H1 (cell line): ENCODE measurements around the gene PHACTR1. TPM values are rescaled to one million over a fixed set of nuclear protein-coding genes. Genes with fewer than 3 reads are reported as not detected.

ENCODE experiments used
- CTCF ChIP-seq, 3 experiments: IDR thresholded peaks; 1 replicate in 2 of 3; 2 replicates in 1 of 3; pipeline versions ENCODE4 v1.5.1 to v1.6.1; 2011; ENCODE audit warnings: low read length in 3 of 3, mild to moderate bottlenecking in 3 of 3, inconsistent platforms in 2 of 3, low read depth in 1 of 3, moderate library complexity in 1 of 3; ENCODE audit not compliant: insufficient read depth in 1 of 3; ENCODE audit errors: control extremely low read depth in 1 of 3
- NANOG ChIP-seq: IDR thresholded peaks from 2 replicates; pipeline ENCODE4 v1.6.1; 2011; ENCODE audit warnings: low read length, low read depth, mild to moderate bottlenecking, inconsistent platforms; ENCODE audit not compliant: insufficient read depth, poor library complexity, severe bottlenecking
- RFX5 ChIP-seq: IDR thresholded peaks from 2 replicates; pipeline ENCODE4 v1.6.1; 2011; ENCODE audit warnings: low read depth, low read length, improper control_type of control experiment, borderline replicate concordance
- SAP30 ChIP-seq: fragments of 300-600 bp; sonication (generic); IDR thresholded peaks from 2 replicates; pipeline ENCODE4 v1.7.1; 2012; ENCODE audit warnings: low read length, moderate library complexity, mild to moderate bottlenecking, inconsistent platforms; ENCODE audit not compliant: insufficient read depth, insufficient replicate concordance
- TAF7 ChIP-seq: optimal IDR thresholded peaks from 2 replicates; pipeline ENCODE3; 2011; ENCODE audit warnings: low read depth, mild to moderate bottlenecking, inconsistent platforms, low read length, moderate library complexity, borderline replicate concordance
- polyA plus RNA-seq, 7 experiments: library from polyadenylated mRNA; depleted of rRNA in 3 of 7; stranded (reverse) in 5 of 7; unstranded in 2 of 7; fragments of >200 nt in 5 of 7; fragments of 200-250 nt in 2 of 7; gene quantifications; 1 replicate in 5 of 7; 2 replicates in 1 of 7; 4 replicates in 1 of 7; pipeline versions ENCODE4 v1.2.1 to v1.2.3, GENCODE V29; 2011 to 2013; ENCODE audit warnings: missing spikeins in 2 of 7, mixed read lengths in 2 of 7
- total RNA-seq: library from RNA; stranded (reverse); fragmentation: NEBNext Ultra II Directional; extraction: Animal tissue kit (Norgen Biotek cat#: 25700); gene quantifications from 2 replicates; pipeline ENCODE4 v1.2.1, GENCODE V29; 2021

PHACTR1 gene
- total and polyA plus RNA-seq, 2 of the 8 experiments (the other 6 are each of a cell fraction or from before 2014, with no cell fraction given), result 3.9 to 17.1 TPM

GRCh38 chr6:12806796-12807195 lies 90.2 kb downstream of the PHACTR1 start (continued):
- no peak for TF ChIP-seq CTCF (IDR thresholded peaks at IDR 0.05; ENCODE audit: control extremely low read depth in 1 of 3, insufficient read depth in 1 of 3, low read depth in 1 of 3, low read length in 3 of 3)
- no peak for TF ChIP-seq SAP30
- TF ChIP-seq NANOG, result no peak
- TF ChIP-seq TAF7, result no peak
- no peak for TF ChIP-seq RFX5
